Measurements from ENCODE around the gene MBNL2. TPM values are rescaled to one million over a fixed set of nuclear protein-coding genes. Genes with fewer than 3 reads are reported as not detected.

The MBNL2 gene
- total and polyA plus RNA-seq, 2 of the 13 experiments (the other 11 are each of a cell fraction or from before 2014, with no cell fraction given), result 30.8 to 59.0 TPM

DNA sequence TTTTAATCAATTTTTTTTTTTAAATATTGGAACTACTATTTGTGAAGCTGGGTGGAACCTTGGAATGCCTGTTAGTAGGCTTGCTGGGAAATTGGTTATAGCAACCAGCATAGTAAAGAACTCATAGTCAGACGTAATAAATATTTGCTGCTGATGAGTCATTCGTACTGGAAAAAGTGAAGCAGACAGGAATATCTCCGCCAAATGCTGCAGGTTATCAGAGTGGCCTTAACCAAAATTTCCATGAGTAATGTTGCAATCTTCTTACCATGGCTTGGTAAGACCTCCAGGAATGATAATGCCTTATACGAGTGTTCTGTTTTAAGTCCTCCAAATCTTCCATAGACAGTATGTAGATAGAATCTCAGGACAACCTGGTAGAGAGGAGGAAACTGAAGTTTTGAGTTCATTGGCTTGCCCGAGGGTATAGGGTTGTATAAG, 34.2 kb downstream of the MBNL2 start (continued):
- TF ChIP-seq, protein P1, sequence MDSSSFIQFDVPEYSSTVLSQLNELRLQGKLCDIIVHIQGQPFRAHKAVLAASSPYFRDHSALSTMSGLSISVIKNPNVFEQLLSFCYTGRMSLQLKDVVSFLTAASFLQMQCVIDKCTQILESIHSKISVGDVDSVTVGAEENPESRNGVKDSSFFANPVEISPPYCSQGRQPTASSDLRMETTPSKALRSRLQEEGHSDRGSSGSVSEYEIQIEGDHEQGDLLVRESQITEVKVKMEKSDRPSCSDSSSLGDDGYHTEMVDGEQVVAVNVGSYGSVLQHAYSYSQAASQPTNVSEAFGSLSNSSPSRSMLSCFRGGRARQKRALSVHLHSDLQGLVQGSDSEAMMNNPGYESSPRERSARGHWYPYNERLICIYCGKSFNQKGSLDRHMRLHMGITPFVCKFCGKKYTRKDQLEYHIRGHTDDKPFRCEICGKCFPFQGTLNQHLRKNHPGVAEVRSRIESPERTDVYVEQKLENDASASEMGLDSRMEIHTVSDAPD (CRISPR knock-in tag; IDR thresholded peaks at IDR 0.05), result peak; percentile 74; the same call in 1 of the 2 replicates
- TF ChIP-seq, protein P2, sequence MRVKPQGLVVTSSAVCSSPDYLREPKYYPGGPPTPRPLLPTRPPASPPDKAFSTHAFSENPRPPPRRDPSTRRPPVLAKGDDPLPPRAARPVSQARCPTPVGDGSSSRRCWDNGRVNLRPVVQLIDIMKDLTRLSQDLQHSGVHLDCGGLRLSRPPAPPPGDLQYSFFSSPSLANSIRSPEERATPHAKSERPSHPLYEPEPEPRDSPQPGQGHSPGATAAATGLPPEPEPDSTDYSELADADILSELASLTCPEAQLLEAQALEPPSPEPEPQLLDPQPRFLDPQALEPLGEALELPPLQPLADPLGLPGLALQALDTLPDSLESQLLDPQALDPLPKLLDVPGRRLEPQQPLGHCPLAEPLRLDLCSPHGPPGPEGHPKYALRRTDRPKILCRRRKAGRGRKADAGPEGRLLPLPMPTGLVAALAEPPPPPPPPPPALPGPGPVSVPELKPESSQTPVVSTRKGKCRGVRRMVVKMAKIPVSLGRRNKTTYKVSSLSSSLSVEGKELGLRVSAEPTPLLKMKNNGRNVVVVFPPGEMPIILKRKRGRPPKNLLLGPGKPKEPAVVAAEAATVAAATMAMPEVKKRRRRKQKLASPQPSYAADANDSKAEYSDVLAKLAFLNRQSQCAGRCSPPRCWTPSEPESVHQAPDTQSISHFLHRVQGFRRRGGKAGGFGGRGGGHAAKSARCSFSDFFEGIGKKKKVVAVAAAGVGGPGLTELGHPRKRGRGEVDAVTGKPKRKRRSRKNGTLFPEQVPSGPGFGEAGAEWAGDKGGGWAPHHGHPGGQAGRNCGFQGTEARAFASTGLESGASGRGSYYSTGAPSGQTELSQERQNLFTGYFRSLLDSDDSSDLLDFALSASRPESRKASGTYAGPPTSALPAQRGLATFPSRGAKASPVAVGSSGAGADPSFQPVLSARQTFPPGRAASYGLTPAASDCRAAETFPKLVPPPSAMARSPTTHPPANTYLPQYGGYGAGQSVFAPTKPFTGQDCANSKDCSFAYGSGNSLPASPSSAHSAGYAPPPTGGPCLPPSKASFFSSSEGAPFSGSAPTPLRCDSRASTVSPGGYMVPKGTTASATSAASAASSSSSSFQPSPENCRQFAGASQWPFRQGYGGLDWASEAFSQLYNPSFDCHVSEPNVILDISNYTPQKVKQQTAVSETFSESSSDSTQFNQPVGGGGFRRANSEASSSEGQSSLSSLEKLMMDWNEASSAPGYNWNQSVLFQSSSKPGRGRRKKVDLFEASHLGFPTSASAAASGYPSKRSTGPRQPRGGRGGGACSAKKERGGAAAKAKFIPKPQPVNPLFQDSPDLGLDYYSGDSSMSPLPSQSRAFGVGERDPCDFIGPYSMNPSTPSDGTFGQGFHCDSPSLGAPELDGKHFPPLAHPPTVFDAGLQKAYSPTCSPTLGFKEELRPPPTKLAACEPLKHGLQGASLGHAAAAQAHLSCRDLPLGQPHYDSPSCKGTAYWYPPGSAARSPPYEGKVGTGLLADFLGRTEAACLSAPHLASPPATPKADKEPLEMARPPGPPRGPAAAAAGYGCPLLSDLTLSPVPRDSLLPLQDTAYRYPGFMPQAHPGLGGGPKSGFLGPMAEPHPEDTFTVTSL (CRISPR knock-in tag; IDR thresholded peaks at IDR 0.05; ENCODE audit: borderline replicate concordance), result 0 out of 2 replicates have a peak, but pooled peaks have one; percentile 11
- no peak for TF ChIP-seq ISX (CRISPR knock-in tag; conservative IDR thresholded peaks at IDR 0.05)
- TF ChIP-seq, protein P3, sequence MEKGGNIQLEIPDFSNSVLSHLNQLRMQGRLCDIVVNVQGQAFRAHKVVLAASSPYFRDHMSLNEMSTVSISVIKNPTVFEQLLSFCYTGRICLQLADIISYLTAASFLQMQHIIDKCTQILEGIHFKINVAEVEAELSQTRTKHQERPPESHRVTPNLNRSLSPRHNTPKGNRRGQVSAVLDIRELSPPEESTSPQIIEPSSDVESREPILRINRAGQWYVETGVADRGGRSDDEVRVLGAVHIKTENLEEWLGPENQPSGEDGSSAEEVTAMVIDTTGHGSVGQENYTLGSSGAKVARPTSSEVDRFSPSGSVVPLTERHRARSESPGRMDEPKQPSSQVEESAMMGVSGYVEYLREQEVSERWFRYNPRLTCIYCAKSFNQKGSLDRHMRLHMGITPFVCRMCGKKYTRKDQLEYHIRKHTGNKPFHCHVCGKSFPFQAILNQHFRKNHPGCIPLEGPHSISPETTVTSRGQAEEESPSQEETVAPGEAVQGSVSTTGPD (CRISPR knock-in tag; IDR thresholded peaks at IDR 0.05), result peak; percentile 93
- TF ChIP-seq, protein P4, sequence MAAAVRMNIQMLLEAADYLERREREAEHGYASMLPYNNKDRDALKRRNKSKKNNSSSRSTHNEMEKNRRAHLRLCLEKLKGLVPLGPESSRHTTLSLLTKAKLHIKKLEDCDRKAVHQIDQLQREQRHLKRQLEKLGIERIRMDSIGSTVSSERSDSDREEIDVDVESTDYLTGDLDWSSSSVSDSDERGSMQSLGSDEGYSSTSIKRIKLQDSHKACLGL (CRISPR knock-in tag; IDR thresholded peaks at IDR 0.05), result no peak
- peak; percentile 40; the same call in 1 of the 2 replicates for TF ChIP-seq FOXA3 (CRISPR knock-in tag; IDR thresholded peaks at IDR 0.05)
- TF ChIP-seq ZSCAN12 (CRISPR knock-in tag; IDR thresholded peaks at IDR 0.05), result no peak
- TF ChIP-seq RFX3 (CRISPR knock-in tag; IDR thresholded peaks at IDR 0.05), result no peak
- TF ChIP-seq MED13 (CRISPR knock-in tag; IDR thresholded peaks at IDR 0.05), result no peak
- 0 out of 2 replicates have a peak, but pooled peaks have one; percentile 41 for TF ChIP-seq ZBTB21 (CRISPR knock-in tag; IDR thresholded peaks at IDR 0.05)
- no peak for TF ChIP-seq MBNL3 (CRISPR knock-in tag; conservative IDR thresholded peaks at IDR 0.05)
- TF ChIP-seq RXRB (CRISPR knock-in tag; IDR thresholded peaks at IDR 0.05; ENCODE audit: borderline replicate concordance), result no peak
- no peak for TF ChIP-seq PAWR (CRISPR knock-in tag; IDR thresholded peaks at IDR 0.05; ENCODE audit: borderline replicate concordance)
- TF ChIP-seq ZFP37 (CRISPR knock-in tag; IDR thresholded peaks at IDR 0.05; ENCODE audit: borderline replicate concordance), result no peak
- TF ChIP-seq, protein P5, sequence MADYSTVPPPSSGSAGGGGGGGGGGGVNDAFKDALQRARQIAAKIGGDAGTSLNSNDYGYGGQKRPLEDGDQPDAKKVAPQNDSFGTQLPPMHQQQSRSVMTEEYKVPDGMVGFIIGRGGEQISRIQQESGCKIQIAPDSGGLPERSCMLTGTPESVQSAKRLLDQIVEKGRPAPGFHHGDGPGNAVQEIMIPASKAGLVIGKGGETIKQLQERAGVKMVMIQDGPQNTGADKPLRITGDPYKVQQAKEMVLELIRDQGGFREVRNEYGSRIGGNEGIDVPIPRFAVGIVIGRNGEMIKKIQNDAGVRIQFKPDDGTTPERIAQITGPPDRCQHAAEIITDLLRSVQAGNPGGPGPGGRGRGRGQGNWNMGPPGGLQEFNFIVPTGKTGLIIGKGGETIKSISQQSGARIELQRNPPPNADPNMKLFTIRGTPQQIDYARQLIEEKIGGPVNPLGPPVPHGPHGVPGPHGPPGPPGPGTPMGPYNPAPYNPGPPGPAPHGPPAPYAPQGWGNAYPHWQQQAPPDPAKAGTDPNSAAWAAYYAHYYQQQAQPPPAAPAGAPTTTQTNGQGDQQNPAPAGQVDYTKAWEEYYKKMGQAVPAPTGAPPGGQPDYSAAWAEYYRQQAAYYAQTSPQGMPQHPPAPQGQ (CRISPR knock-in tag; IDR thresholded peaks at IDR 0.05; ENCODE audit: borderline replicate concordance), result no peak
- peak; percentile 43; the same call in 1 of the 2 replicates for TF ChIP-seq RARA (CRISPR knock-in tag; IDR thresholded peaks at IDR 0.05)
- no peak for TF ChIP-seq ZNF354B (CRISPR knock-in tag; IDR thresholded peaks at IDR 0.05)
- TF ChIP-seq FOXK1 (CRISPR knock-in tag; IDR thresholded peaks at IDR 0.05; ENCODE audit: borderline replicate concordance, low read depth), result no peak
- no peak for TF ChIP-seq PPARG (CRISPR knock-in tag; conservative IDR thresholded peaks at IDR 0.05)
- TF ChIP-seq PLRG1 (conservative IDR thresholded peaks at IDR 0.05), result no peak
- TF ChIP-seq ZNF713 (CRISPR knock-in tag; IDR thresholded peaks at IDR 0.05), result no peak
